ENCODE data around the gene TEN1.
A peak's percentile ranks its signal among the peaks of the same experiment; 100 is the strongest.

Gene TEN1

DNA sequence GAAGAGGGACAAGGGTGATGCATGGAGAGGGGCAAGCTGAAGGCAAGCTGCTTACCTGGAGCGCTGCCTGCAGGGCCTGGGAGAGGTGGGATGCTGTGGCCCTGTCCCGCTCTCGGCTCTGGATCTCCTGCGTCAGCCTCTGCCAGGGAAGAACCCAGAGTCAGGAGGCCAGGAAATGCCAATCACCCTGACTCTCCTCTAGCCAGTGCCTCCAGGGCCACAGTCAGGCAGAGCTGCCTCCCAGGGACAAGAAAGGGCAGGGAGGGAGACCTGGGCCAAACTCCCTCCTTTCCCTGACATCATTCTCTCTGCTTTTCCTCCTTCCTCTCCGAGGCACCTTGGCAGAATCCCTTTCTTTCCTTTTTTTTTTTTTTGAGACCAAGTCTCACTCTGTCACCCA lies 32.9 kb downstream of the TEN1 start:
- no peak overlapping the region for H3K27ac ChIP-seq (replicated peaks)

DNA sequence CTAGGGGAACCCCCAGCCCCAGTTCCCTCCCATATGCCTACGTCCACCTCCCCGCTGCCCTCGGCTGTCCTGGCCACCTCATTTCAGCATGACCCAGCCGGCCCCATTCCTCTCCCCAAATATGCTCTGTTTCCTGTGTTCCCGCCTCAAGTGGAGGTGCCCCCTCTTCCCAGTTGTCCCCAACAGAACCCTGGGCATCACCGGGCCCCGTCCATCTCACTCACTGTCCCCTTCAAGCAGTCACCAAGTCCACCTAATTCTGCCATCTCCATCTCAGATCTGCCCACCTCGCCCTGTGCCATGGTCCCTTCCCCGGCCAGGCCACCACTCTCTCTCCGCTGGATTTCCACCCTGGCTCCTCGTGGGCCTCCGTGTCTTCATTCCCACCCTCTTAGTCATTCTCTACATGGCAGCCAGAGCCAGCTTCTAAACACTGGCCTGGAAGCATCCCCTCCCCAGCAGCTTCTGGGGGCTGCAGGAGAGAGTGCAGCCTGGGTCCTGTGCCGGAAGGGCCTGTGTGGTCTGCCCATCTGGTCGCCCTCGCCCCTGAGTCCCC lies 34.4 kb downstream of the TEN1 start:
- no peak for DNase-seq (ENCODE audit: low read depth in 1 of 2, low spot score in 1 of 2)
- H3K27me3 ChIP-seq (ENCODE audit: insufficient read depth, poor library complexity, severe bottlenecking), result no peaks in the 10 kb centered on the region
- no peak overlapping the region for H3K27ac ChIP-seq (replicated peaks)
- no peak overlapping the region for H3K4me3 ChIP-seq (replicated peaks; ENCODE audit: insufficient read depth, low read length)
- no peak for TF ChIP-seq GABPA (IDR thresholded peaks at IDR 0.05; ENCODE audit: low read depth)
- TF ChIP-seq, protein P1, sequence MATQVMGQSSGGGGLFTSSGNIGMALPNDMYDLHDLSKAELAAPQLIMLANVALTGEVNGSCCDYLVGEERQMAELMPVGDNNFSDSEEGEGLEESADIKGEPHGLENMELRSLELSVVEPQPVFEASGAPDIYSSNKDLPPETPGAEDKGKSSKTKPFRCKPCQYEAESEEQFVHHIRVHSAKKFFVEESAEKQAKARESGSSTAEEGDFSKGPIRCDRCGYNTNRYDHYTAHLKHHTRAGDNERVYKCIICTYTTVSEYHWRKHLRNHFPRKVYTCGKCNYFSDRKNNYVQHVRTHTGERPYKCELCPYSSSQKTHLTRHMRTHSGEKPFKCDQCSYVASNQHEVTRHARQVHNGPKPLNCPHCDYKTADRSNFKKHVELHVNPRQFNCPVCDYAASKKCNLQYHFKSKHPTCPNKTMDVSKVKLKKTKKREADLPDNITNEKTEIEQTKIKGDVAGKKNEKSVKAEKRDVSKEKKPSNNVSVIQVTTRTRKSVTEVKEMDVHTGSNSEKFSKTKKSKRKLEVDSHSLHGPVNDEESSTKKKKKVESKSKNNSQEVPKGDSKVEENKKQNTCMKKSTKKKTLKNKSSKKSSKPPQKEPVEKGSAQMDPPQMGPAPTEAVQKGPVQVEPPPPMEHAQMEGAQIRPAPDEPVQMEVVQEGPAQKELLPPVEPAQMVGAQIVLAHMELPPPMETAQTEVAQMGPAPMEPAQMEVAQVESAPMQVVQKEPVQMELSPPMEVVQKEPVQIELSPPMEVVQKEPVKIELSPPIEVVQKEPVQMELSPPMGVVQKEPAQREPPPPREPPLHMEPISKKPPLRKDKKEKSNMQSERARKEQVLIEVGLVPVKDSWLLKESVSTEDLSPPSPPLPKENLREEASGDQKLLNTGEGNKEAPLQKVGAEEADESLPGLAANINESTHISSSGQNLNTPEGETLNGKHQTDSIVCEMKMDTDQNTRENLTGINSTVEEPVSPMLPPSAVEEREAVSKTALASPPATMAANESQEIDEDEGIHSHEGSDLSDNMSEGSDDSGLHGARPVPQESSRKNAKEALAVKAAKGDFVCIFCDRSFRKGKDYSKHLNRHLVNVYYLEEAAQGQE (IDR thresholded peaks at IDR 0.05; ENCODE audit: insufficient replicate concordance, low read depth), result no peak
- no peak for TF ChIP-seq POLR2AphosphoS5 (IDR thresholded peaks at IDR 0.05; ENCODE audit: low read depth)
- TF ChIP-seq, protein P2, sequence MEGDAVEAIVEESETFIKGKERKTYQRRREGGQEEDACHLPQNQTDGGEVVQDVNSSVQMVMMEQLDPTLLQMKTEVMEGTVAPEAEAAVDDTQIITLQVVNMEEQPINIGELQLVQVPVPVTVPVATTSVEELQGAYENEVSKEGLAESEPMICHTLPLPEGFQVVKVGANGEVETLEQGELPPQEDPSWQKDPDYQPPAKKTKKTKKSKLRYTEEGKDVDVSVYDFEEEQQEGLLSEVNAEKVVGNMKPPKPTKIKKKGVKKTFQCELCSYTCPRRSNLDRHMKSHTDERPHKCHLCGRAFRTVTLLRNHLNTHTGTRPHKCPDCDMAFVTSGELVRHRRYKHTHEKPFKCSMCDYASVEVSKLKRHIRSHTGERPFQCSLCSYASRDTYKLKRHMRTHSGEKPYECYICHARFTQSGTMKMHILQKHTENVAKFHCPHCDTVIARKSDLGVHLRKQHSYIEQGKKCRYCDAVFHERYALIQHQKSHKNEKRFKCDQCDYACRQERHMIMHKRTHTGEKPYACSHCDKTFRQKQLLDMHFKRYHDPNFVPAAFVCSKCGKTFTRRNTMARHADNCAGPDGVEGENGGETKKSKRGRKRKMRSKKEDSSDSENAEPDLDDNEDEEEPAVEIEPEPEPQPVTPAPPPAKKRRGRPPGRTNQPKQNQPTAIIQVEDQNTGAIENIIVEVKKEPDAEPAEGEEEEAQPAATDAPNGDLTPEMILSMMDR (IDR thresholded peaks at IDR 0.05; ENCODE audit: insufficient read depth, low read length), result no peak
- no peak for TF ChIP-seq SPI1 (IDR thresholded peaks at IDR 0.05; ENCODE audit: borderline replicate concordance, low read depth)

More for the DNA sequence above, 32.9 kb downstream of the TEN1 start:
- Histone ChIP-seq H3K27me3 (ENCODE audit: insufficient read depth, poor library complexity, severe bottlenecking) (no peaks in the 10 kb centered on the region), H3K4me3 (replicated peaks; ENCODE audit: insufficient read depth, low read length) (no peak overlapping the region)
- no peak for DNase-seq (ENCODE audit: low read depth in 1 of 2, low spot score in 1 of 2)
- no peak for TF ChIP-seq POLR2AphosphoS5 (IDR thresholded peaks at IDR 0.05; ENCODE audit: low read depth)

DNA sequence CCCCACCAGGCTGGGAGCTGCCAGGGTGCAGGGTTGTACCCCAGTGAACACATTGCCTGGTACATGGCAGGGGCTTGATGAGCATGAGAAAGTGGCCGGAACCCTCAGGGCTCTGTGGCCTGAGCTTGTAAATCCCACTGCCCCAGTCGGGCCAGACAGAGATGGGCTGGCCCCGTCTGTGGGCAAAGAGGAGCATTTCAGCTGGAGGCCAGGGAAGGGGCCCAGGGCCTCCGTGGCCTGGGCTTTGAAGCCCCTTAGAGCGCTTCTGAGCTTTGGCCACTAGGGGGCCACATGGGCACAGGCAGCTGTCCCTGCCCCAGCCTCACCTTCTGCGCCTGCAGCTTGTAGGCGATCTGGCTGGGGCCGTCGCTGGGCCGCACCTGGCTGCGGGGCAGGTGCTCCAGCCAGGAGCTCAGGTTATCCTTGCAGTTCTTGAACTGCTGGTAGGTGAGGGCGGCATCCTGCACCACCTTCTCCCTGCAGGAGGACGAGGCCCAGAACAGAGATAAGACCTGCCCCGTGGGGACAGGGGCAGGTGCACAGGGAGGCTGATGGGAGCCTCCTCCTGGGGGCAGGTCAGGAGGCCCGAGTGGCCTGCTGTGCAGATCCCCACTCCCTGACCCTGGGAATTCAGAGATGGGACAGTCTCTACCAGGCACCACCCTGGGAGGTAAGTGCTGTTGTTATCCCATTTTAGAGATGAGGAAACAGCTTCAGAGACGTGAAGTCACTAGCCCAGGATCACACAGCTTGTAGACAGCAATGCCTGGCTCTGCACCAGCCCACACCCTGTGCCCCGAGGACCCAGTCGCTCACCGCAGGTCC lies 35.3 kb downstream of the TEN1 start:
- Histone ChIP-seq H3K27ac (replicated peaks) (no peak overlapping the region), H3K4me3 (replicated peaks; ENCODE audit: insufficient read depth, low read length) (no peak overlapping the region), H3K27me3 (ENCODE audit: insufficient read depth, poor library complexity, severe bottlenecking) (no peaks in the 10 kb centered on the region)
- TF ChIP-seq SPI1 (IDR thresholded peaks at IDR 0.05; ENCODE audit: borderline replicate concordance, low read depth), result no peak
- TF ChIP-seq, protein P1 (IDR thresholded peaks at IDR 0.05; ENCODE audit: insufficient replicate concordance, low read depth), result no peak
- TF ChIP-seq, protein P2 (IDR thresholded peaks at IDR 0.05; ENCODE audit: insufficient read depth, low read length), result peak; percentile 97
- no peak for TF ChIP-seq POLR2AphosphoS5 (IDR thresholded peaks at IDR 0.05; ENCODE audit: low read depth)
- peak; percentile 50 to 69 for DNase-seq (ENCODE audit: low read depth in 1 of 2, low spot score in 1 of 2)

DNA sequence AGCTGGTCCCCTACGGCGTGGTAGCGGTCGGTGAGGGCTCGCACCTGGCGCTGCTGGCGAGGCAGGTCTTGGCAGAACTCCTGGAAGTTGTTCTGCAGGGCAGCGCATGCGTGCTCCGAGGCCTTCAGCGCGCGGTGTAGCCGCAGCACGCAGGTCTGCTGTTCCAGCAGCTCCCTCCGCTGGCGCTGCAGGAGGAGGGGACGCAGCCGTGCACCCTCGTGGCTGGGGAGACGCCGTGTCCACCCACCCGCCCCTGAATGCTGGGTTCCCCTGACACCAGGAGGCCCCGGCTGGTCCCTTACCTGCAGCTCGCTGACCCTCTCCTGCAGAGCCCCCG lies 35.9 kb downstream of the TEN1 start:
- TF ChIP-seq SPI1 (IDR thresholded peaks at IDR 0.05; ENCODE audit: borderline replicate concordance, low read depth) (no peak), GABPA (IDR thresholded peaks at IDR 0.05; ENCODE audit: low read depth) (no peak), POLR2AphosphoS5 (IDR thresholded peaks at IDR 0.05; ENCODE audit: low read depth) (no peak)
- TF ChIP-seq, protein P1 (IDR thresholded peaks at IDR 0.05; ENCODE audit: insufficient replicate concordance, low read depth), result no peak
- TF ChIP-seq, protein P2 (IDR thresholded peaks at IDR 0.05; ENCODE audit: insufficient read depth, low read length), result no peak
- H3K27ac ChIP-seq (replicated peaks), result no peak overlapping the region
- no peaks in the 10 kb centered on the region for H3K27me3 ChIP-seq (ENCODE audit: insufficient read depth, poor library complexity, severe bottlenecking)
- DNase-seq (ENCODE audit: low read depth in 1 of 2, low spot score in 1 of 2), result no peak
- H3K4me3 ChIP-seq (replicated peaks; ENCODE audit: insufficient read depth, low read length), result no peak overlapping the region
